NCI-H2107 treated with DMSO at 0.1 percent for 48 hours (cell line): ENCODE measurements around the gene TTC38.
A peak's percentile ranks its signal among the peaks of the same experiment; 100 is the strongest.
"Not testable (repeated sequence)": the region's sequence is repeated elsewhere in the genome, so short reads cannot be mapped to it uniquely, and the experiment has no call there.

Source experiments
- DNase-seq: peaks from one replicate; lab custom pipeline; 2025; ENCODE audit not compliant: unreplicated experiment; lab: John Stamatoyannopoulos, UW

TTC38 gene

GRCh38 chr22:46295277-46295971 is 27.6 kb downstream of the TTC38 start:
- no peak for DNase-seq

- peak; percentile 79 for DNase-seq
Observed at GRCh38 chr22:46296257-46297150, 28.7 kb downstream of the TTC38 start, which contains the start of gene GTSE1. GTSE1 (plus strand) TSS chr22:46296870; CDS start chr22:46297401, 531 bp downstream.

- peak; percentile 14 for DNase-seq
Observed at GRCh38 chr22:46297151-46297812, 29.5 kb downstream of the TTC38 start.

- no peak for DNase-seq
Observed at GRCh38 chr22:46299101-46299500, 31.3 kb downstream of the TTC38 start.

- DNase-seq: no peak
Observed at GRCh38 chr22:46300491-46300890, 32.7 kb downstream of the TTC38 start.

DNA sequence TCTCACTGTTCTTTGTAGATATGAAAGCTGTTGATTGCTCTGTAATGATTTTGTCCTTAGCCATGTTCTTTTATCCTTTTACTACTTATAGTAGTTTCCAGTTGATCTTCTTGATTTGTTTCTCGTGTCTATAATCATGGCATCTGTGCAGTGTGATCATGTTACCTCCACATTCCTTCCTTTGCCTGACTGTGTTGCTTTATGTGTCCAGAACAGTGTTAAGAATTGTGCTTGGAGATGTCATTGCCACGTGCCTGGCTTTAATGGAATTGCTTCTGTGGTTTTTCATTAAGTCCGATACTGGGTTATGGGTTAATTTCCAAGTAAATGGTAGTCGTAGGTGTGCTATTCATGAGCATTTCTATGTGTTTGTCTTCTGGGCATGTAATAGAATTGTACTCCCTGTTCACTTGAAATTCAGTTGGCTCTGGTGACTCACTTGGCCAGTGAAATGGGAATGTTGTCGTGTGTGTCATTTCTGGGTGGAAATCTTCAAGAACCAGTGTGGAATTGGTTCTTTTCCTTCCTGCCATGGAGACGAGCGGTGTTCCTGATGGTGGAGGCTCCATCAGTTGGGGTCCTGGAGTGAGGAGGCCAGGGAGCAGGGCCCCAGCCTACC is 35.6 kb downstream of the TTC38 start:
- no peak for DNase-seq

DNA sequence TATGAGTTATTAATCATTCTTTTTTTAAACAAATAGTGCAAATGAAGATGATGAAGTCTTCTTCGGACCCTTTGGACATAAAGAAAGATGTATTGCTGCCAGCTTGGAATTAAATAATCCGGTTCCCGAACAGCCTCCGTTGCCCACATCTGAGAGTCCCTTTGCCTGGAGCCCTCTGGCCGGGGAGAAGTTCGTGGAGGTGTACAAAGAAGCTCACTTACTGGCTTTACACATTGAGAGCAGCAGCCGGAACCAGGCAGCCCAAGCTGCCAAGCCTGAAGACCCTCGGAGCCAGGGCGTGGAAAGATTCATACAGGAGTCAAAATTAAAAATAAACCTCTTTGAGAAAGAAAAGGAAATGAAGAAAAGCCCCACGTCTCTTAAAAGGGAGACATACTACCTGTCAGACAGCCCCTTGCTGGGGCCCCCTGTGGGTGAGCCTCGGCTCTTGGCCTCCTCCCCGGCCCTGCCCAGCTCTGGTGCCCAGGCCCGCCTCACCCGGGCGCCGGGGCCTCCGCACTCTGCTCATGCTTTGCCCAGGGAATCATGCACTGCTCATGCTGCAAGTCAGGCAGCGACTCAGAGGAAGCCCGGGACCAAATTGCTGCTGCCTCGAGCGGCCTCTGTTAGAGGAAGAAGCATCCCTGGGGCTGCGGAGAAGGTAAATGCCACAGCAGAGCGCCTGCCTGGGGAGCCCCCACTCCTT is 40.6 kb downstream of the TTC38 start:
- DNase-seq: no peak

GRCh38 chr22:46309526-46310085 is 41.8 kb downstream of the TTC38 start:
- no peak for DNase-seq

DNA sequence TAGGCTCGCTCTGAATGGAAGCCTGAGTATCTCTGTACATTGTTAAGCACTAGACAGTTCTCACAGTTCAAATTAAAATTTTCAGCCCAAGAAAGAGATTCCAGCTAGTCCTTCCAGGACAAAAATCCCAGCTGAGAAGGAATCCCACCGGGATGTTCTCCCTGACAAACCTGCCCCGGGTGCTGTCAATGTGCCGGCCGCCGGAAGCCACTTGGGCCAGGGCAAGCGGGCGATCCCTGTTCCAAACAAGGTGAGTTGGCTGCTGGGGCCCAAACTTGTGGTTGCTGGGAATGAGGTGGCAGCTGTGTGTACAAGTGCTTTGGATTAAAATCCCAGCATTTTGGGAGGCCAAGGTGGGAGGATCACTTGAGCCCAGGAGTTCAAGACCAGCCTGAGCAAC is 44.2 kb downstream of the TTC38 start:
- no peak for DNase-seq

DNA sequence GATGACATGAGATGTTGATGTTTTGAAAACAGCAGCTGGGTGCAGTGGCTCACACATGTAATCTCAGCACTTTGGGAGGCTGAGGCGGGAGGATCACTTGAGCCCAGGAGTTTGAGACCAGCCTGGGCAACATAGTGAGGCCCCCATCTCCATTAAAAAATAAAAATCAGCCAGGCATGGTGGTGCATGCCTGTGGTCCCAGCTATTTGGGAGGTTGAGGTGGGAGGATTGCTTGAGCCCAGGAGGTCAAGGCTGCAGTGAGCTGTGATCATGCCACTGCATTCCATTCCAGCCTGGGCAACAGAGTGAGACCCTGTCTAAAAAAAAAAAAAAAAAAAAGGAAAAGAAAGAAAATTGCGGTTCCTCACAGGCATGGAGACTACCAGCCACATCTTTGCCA is 45.0 kb downstream of the TTC38 start:
- not testable (repeated sequence) for DNase-seq

DNA sequence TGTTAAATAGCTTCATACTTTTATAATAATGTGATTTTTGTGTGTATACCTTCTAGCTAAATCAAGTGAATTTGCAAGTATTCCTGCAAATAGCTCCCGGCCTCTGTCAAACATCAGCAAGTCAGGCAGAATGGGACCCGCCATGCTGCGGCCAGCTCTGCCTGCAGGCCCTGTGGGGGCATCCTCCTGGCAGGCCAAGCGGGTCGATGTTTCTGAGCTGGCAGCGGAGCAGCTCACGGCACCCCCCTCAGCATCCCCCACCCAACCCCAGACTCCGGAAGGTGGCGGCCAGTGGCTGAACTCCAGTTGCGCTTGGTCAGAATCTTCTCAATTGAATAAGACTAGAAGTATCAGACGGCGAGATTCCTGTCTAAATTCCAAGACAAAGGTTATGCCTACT is 48.2 kb downstream of the TTC38 start:
- DNase-seq: no peak

GRCh38 chr22:46317646-46318045 is 49.8 kb downstream of the TTC38 start:
- no peak for DNase-seq

- no peak for DNase-seq
Observed at GRCh38 chr22:46318576-46318975, 50.8 kb downstream of the TTC38 start.

- DNase-seq: no peak
Observed at GRCh38 chr22:46319319-46319718, 51.5 kb downstream of the TTC38 start.

- DNase-seq: no peak
Observed at GRCh38 chr22:46320166-46320710, 52.4 kb downstream of the TTC38 start.

DNA sequence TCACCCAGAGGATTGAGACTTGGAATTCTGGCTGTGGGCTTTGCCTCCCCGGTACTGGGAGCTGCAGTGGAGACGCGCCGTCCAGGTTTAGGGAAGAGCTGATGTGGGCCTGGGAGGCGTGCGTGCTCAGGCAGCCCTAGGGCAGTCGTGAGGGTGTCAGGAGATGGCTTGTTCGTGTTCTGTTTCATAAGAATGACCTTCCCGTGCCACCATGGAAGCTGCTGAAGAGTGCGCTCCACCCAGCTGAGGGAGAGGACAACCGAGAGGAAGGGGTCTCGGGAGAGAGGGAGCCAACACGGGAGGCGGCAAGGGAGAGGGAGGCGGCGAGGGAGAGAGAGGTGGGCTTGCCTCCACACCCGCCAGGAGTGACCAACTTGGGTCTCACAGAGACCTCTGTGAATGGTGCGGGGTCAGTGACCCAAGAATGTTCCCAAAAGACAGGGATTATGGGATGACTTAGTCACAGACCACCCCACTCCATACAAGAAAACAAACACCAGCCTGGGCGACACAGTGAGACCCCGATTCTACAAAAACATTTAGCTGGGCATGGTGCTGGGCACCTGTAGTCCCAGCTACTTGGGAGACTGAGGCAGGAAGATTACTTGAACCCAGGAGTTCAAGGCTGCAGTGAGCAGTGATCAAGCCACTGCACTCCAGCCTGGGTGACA is 53.0 kb downstream of the TTC38 start:
- DNase-seq: no peak

DNA sequence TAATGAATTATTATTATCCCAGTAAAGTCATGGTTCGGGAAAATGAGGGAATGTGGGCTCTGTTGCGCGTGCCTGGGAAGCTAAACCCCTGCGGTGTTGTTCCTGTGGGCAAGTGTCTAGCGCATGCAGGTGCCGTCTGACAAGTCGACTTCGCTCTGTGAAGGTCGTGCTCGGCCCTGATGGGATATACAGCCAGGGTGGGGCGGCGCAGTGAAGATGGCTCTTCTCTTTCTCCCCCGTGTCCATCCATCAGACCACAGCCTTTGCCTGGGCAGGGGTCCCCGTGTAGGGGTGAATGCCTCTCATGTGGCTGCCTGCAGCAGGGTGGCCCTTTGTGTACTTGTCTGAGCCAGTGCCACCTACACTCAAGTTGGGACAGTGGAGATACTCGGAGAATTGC is 54.9 kb downstream of the TTC38 start:
- no peak for DNase-seq

- DNase-seq: no peak
Observed at GRCh38 chr22:46323162-46323561, 55.4 kb downstream of the TTC38 start.

DNA sequence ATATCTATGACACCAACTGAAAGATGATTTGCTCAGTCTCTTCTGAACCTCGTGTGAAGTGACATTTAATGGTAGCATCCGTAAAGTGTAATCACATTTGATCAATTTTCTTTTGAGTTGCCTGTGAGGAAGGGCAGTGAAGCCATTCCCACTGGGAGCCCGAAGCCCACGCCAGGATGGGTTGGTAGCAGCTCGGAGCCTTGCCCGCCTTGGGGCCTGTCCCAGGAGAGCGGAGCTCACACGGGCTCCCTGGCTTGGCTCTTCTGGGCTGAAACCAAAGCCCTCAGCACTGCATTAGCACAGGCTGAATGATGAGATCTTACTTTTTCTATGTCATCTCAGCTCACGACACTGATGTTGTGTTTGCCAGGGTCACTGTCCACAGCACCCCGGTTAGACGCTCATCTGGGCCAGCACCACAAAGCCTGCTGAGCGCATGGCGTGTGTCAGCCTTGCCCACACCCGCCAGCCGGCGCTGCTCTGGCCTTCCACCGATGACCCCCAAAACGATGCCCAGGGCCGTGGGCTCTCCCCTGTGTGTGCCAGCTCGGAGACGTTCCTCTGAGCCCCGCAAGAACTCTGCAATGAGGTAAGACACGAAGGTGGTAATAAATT is 58.4 kb downstream of the TTC38 start:
- no peak for DNase-seq
